ENCODE data around the gene TACR2.

TACR2 gene

GRCh38 chr10:69418052-69418752, 1.5 kb upstream of the TACR2 start:
- no peak for DNase-seq

DNA sequence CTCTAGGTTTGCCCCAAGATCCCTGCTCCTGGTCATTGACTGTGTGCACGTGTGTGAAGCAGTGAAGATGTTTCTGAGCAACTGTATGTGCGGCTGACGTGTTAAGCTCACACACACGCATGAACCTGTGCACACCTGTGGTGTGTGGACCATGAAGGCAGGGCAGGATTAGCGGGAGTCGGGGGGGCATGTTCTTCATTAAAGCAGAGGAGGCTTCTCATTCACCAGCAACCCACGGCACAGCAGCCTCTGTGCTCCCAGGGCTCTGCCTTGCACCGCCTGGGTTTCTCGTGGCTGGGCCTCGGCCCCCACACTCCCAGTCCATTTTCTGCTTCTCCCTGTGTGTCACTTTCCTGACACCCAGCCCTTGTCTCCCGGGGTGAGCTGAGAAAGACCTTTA, 824 bp upstream of the TACR2 start:
- no peak for DNase-seq

DNA sequence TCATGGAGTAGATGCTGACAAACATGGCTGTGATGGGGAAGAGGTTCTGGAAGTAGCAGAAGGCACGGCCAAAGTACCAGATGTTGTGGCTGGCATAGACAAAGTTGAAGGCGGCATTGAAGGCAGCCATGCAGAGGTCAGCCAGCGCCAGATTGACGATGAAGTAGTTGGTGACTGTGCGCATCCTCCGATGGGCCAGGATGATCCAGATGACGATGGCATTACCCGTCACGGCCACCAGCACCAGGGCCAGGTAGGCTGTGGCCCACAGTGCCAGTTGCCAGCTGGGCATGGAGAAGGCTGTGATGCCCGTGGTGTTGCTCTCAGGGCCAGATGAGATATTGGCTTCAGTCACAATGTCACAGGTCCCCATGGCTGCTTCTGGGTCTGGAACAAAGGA, 767 bp downstream of the TACR2 start:
- no peak for DNase-seq

DNA sequence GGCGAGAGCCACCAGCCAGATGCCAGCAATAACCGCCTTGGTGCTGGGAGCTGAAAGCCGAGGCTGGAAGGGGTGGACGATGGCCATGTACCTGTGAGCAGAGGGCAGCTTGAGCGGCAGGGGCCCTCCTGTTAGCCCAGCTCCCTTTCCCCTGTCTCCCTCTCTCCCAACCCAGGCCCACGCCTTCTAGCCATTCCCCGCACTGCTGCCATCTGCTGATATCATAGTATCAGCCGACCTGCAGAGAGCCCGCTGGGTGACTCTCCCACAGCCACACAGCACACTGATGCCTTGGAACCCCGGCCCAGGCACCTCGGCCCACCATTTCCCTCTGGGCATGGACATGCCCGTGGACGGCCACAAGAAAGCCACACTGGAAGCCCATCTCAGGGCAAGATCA, 1.7 kb downstream of the TACR2 start:
- no peak for DNase-seq

GRCh38 chr10:69414036-69415018, 2.4 kb downstream of the TACR2 start:
- no peak for DNase-seq

DNA sequence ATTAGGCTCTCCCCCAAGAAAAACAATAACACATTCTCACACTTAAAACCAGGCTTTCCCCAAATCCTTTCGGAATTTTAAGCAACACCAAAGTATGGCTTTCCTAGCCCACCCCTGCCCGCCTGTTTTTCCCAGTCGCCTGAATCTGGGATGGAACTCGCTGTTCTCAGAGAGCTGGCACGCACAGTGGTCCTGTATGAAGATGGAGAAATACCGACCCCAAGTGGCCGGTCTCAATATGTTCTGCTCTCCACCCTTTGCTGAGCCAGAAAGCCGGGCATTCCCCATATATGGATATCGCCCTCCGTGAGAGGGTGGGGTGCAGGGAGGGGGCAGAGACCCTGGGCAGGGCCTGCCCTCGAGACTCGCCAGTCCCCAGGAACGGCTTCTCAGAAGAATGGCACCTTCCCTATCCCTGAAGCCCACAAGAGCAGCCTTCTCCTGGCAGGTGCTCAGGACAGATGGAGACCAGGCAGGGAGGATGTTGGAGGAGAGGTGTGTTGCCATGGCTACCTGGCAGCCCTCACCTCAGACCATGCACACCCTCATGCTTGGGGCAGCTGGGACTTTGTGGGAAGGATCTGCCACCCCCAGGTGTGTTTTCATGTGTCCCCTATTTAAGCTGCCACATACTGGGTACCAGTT, 3.4 kb downstream of the TACR2 start:
- peak; percentile 72 for DNase-seq

DNA sequence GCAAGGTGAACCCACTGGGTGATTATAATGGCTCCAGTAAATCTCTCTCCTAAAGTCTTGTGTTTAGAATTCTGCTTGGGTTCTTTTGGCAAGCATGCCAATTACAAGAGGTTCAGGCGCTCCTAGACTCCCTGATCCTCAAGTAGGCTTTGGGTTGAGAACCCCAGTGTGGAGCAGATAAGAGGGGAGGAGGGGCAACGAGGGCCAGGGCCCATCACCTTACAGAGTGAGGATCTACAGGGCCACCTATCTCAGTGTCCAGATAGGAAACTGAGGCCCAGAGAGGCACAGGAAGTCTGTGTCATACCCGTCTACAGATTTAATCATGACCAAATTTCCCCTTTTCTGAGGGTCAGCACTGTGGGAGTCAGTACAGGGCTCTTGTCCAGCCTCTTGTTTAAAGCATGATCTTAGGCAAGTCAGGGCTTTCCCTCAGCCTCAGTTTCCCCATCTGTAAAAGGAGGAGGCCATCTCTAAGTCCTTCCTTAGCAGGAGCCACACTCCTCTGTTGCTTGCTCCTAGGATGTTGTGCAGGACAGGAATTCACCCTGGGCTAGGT, 4.4 kb downstream of the TACR2 start:
- no peak for DNase-seq

DNA sequence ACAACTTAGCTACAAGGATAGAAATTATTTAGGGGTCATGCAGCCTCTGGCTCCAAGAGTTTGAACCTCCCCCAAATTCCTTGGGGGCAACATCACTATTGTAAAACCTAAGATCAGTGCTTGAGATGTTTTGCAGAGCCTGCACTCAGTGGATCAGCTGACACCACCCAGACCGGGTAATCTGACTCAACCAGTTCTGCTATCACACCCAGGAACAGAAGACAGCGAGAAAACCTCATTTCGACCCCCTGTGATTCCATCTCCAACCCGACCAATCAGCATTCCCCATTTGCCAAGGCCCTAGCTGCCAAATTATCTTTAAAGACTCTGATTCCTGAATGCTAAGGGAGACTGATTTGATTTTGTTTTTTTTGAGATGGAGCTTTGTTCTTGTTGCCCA, 5.2 kb downstream of the TACR2 start:
- no peak for DNase-seq

- no peak for DNase-seq
Observed at GRCh38 chr10:69410487-69410886, 6.2 kb downstream of the TACR2 start.

DNA sequence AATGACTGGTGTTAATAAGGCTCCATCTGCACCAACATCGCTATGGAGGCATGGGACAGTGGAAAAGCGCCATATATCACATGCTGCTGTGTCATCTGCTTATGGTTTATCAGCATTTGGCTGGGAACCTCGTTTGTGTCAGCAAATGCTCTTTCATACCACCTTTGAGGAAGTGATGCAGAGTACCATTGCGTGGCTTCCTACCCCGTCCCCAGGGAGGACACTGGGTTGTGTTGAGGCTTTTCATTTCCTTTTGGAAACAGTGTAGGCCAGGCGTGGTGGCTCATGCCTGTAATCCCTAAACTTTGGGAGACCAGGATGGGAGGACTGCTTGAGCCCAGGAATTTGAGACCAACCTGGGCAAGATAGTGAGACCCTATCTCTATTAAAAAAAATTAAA, 6.8 kb downstream of the TACR2 start:
- no peak for DNase-seq

DNA sequence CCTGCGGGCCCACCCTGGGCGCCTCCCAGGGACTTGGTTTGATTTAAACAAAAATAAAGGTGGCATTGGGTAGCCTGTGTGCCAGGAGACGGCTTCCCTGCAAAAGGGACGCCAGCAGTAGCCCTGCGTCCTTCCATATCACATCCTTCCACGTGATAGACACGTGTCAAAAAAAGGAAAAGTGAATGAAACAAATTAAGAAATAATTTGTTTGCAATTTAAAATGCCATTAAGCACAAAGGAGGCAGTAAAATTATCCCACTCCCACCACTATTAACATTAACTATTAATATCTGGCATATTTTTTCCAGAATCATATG, 7.6 kb downstream of the TACR2 start:
- no peak for DNase-seq

DNA sequence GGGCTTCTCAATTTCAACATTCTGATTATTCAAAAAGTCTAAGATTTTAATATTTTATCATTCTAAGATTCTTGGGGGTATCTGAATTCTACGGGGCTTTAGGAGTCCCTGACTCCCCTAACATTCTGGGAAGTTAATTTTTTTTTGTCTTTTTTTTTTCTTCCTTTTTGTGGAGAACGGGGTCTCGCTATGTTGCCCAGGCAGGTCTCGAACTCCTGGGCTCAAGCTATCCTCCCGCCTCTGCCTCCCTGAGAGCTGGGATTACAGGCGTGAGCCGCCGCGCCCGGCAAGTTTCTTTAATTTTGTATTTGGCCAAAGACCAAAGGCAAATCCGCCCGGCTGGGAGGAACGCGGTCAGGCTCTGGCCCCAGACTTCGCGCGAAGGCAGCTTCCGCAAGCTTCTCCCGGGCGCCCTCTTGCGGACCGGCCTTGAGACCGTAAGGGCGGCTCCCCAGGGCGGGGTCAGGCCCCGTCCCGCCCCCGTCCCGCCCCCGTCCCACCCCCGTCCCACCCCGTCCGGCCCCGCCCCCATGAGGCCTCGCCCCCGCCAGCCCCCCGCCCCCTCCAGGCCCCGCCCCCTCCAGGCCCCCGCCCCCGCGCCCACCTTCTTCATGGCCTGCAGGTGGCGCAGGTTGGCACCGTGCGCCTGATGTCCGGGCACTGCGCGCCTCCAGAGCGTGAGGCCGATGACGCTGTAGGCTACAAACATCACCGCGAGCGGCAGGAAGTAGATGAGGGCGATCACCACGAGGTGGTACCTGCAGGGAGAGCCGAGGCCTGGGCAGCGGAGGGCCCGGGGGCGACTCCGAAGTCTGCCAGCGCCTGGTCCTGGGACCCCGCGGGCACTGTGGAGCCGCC, 8.2 kb downstream of the TACR2 start:
- peak; percentile 94 for DNase-seq

DNA sequence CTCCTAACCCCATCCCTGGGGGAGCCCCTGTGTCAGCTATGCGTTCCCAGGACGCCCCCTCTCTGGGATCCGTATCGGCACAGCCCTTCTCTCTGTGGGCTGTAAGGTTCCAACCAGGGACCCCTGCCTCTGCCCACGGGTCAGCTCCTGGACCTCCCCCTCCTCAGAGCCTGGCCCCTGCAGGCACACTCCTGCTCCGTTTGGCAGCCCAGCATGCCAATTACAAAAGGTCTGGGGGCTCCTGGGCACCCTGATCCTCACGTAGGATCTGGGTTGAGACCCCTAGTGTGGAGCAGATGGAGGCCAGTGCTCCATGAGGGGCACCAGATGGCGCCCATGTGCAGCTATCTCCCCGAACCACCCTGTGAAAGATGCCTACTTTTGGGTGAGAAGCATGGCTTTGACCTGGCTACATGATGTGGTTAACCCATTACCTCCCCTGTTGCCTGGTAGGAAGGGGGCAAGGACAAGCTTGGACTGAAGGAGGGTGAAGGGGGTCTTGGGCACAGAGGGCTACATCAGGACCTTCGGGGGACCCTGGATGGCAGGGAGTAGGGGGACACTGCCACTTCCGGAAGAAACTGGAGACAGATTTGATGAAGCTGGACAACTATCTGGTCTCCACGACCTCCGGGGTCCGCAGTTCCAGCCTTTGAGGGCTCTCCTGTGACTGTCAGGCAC, 9.0 kb downstream of the TACR2 start:
- no peak for DNase-seq

DNA sequence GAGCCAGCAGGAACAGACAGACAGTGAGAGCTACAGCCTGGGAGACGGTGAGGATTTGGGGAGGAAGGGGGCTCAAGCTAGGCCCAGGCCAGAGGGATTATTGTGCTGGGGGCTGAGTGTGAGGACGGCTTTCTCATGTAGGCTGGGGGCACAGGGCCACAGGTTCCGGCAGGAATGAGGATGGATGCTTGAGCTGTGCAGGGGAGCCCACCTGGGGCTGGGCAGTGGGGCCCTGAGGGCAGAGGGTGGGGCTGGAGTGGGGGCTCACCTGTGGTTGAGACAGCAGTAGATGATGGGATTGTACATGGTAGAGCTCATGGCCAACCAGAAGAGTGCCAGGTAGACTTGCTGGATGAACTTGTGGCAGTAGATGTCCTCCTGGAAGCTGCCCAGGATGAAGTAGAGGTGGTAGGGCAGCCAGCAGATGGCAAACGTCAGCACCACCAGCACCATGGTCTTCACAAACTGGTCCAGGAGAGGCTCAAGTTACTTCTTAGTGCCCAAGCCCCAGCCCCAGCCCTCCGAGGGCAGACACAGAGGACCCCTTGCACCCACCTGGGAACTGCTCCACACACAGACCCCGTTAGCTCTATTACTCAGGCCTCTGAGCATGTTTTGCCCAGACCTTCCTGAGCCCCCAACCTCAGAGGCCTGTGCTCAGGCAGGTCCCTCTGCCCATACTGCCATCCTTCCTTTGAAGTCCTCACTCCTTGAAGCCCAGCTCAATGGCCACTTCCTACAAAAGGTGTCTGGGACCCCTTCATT, 9.7 kb downstream of the TACR2 start:
- DNase-seq, result no peak

DNA sequence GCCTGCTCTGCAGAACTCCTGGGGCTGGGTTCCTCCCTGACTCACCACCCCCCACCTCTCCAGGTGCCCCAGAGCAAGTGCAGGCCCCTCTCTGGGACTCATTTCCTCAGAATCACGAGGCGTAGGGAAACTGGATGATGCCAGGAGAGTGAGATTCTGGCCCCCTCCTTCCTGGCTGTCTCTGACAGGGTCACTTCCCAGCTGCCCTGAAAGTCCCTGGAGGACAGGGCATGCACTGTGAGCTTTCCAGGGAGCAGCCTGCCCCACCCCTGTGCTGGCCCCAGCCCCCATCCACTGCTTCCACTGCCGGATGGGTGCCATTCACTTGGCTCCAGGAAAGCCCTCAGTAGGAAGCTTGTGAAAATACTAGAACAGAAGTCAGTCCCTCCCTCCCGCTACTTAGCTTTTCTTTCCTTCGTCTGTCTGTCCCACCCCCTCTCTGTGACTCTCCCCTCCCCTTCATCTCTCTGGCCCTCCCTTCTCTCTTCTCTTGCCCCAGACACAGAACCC, 10.4 kb downstream of the TACR2 start:
- DNase-seq, result no peak

DNA sequence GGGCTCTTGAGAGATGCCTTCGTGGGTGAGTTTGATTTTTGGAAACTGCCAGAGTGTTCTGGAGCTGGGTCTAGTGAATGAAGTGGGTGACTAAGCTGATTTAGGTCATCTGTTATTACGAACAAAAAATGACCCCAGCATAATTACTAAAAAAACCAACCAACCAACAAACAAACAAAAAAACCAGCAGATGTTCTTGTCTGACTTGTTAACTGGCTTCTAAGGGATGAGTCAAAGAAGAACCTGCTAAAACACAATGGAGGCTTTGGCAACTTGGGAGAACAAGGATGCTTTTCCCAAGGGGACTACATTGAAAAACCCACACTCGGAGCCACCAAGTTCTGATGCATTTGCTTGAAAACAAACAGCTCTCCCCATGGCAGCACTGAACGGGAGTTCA, 11.5 kb downstream of the TACR2 start:
- no peak for DNase-seq

DNA sequence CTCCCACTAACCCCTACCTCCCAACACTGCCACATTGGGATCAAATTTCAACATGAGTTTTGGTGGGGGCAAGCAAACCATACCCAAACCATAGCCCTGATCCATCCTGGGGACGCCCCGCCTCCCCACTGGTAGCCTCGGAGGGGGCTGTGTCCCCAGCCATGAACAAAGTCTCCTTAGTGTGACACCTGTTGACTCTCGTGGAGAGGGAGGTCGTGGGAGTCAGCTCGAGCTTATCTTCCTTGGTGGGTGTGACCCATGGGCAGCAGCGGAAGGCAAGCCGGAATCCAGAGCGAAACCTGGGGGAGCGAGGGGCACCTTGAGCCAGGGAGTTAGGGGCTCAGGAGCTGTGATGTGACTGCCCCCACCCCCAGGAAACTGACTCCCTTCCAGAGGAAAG, 11.9 kb downstream of the TACR2 start:
- no peak for DNase-seq

- DNase-seq, result no peak
Observed at GRCh38 chr10:69403519-69403918, 13.2 kb downstream of the TACR2 start.

GRCh38 chr10:69403066-69403465, 13.7 kb downstream of the TACR2 start:
- no peak for DNase-seq

DNA sequence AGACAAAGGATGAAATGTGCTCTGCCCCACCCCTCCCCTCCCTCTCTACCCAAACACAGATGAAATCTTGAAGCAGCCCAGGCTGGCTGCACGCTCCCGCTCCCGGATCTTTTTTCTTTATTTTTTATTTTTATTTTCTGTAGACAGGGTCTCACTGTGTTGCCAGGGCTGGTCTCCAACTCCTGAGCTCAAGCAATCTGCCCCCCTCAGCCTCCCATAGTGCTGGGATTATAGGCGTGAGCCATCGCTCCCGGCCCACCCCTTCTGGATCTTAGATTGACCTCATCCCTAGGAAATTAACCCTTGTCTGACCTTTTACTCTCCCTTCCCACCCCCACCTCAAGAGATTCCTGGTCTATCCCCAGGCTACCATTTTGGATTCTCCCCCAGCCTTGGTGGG, 14.3 kb downstream of the TACR2 start:
- DNase-seq, result no peak

- DNase-seq, result no peak
Observed at GRCh38 chr10:69401416-69401815, 15.3 kb downstream of the TACR2 start.
